Psoas muscle (tissue), 8 donors: ENCODE results near the gene NANS. TPM values are rescaled to one million over a fixed set of nuclear protein-coding genes. Genes with fewer than 3 reads are reported as not detected.

Experiments used
- ATAC-seq, 4 donors: fragments of 200-7000 bp; cut with Tn5 transposase; one replicate each; pipeline ENCODE4 v1.9.1; 2020; ENCODE audit warnings: moderate library complexity in 3 of 4, mild to moderate bottlenecking in 2 of 4
- DNase-seq, 2 donors: peaks; one replicate each; pipeline ENCODE4 v3.0.0-alpha.2; 2020
- H3K27ac ChIP-seq: fragments of 200-600 bp; one replicate; pipeline ENCODE4 v1.8.0; 2022
- H3K27me3 ChIP-seq, 3 donors: fragments of 200-600 bp in 1 of 3; one replicate each; pipeline versions ENCODE4 v1.6.1 to v1.8.0; 2013 to 2022; ENCODE audit warnings: low read length in 2 of 3, mild to moderate bottlenecking in 2 of 3, moderate library complexity in 1 of 3; ENCODE audit not compliant: insufficient read depth in 3 of 3
- H3K36me3 ChIP-seq, 2 donors: fragments of 200-600 bp in 1 of 2; one replicate each; pipeline versions ENCODE4 v1.6.1 to v1.8.0; 2013 to 2022; ENCODE audit warnings: low read depth in 1 of 2, mild to moderate bottlenecking in 1 of 2, moderate library complexity in 1 of 2; ENCODE audit not compliant: insufficient read depth in 1 of 2
- H3K4me1 ChIP-seq: fragments of 200-600 bp; one replicate; pipeline ENCODE4 v1.8.0; 2022
- H3K4me3 ChIP-seq: fragments of 200-600 bp; one replicate; pipeline ENCODE4 v1.8.0; 2022; ENCODE audit warnings: mild to moderate bottlenecking
- H3K9me3 ChIP-seq: fragments of 200-600 bp; one replicate; pipeline ENCODE4 v1.8.0; 2022
- CTCF ChIP-seq: fragments of 200-600 bp; IDR thresholded peaks from one replicate; pipeline ENCODE4 v1.8.0; 2022; ENCODE audit warnings: antibody characterized with exemption
- WGBS, 3 donors: extraction: QIAGEN DNeasy Blood & Tissue Kit; methylation state at CpG; one replicate each; pipeline versions ENCODE4 v1.1.6 to v1.1.7; 2013; 5-methylcytosine and 5-hydroxymethylcytosine counted together
- intact Hi-C, 2 donors: fragments of 100-400 bp; cut with DNase I; formaldehyde crosslinking; loops; one replicate each; pipeline versions ENCODE4 v1.11.0 to v1.14.2; 2022
- polyA plus RNA-seq, 3 donors: library from polyadenylated mRNA; stranded (reverse); fragments of 200-250 nt; gene quantifications; one replicate each; pipeline ENCODE4 v1.2.3, GENCODE V29; 2013
- total RNA-seq, 4 donors: library from RNA; stranded (reverse); fragmentation: NEBNext Ultra II Directional in 2 of 4; extraction: Animal tissue kit (Norgen Biotek cat#: 25700) in 2 of 4; gene quantifications; one replicate each; pipeline versions ENCODE4 v1.2.1 to v1.2.4, GENCODE V29; 2021 to 2023
- donor health status: healthy with polysubstance abuse.
- donor health status: DM: no; HTN: no; CAD: no; lungs with moderate emphysema.
- donor health status: Bipolar disorder and iron deficiency.
- donor health status: healthy.
- donor health status: DM: yes; HTN: yes; CAD: no.
- donor health status: DM: no; HTN: no; CAD: no.
- donor health status: DM: no; HTN: no; CAD: no.
- donor health status: DM: yes; HTN: yes; CAD: no.

NANS gene
- total and polyA plus RNA-seq, 7 donors = 21.1 to 168 (median 33.2) TPM

DNA sequence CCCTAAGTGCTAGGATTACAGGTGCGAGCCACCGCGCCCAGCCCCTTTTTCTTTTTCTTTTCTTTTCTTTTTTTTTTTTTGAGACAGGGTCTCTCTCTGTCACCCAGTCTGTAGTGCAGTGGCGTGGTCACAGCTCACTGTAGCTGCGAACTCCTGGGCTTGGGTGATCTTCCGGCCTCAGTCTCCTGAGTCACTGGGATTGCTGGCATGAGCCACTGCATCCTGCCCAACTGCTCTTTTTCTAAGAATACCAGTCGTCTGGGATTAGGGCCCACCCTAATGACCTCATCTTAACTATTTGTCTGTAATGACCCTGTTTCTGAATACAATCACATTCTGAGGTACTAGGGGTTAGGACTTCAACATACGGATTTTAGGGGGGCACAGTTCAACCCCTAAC, 34.1 kb upstream of the NANS start:
- H3K27ac ChIP-seq = no peak overlapping the region
- intact Hi-C loops = no loop called here
- no peaks in the 10 kb centered on the region for H3K9me3 ChIP-seq
- no peak overlapping the region for H3K4me3 ChIP-seq
- peaks cover 34% of the 10 kb centered on the region for H3K4me1 ChIP-seq
- DNase-seq = no peak
- peaks cover 0 to 20% of the 10 kb centered on the region in 2 donors for H3K36me3 ChIP-seq
- no peak for TF ChIP-seq CTCF
- no peak for ATAC-seq
- WGBS, 3 donors = 84 to 87% (median 86%) methylated on average over 8 of the region's 8 CpGs
- no peaks in the 10 kb centered on the region for H3K27me3 ChIP-seq

DNA sequence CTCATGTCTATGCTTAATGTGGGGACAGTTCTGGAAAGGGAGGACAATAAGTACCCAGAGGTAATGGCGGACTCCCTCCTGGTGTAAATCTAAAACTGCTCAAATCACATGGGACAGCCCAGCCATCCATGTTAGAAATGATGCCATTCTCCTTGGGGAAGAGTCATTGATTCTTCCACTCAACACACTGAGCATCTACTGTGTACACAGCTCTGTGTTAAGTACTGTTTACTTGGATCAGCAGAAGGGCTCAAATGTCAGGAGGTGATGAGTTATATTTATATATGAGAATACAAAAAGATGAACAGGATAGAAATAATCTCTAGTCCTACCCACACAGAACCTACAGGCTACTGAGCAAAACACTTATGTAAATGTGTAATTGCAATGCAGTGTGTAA, 31.8 kb upstream of the NANS start:
- intact Hi-C loops = no loop called here
- Histone ChIP-seq H3K36me3 (peaks cover 0 to under 1% of the 10 kb centered on the region in 2 donors), H3K27ac (no peak overlapping the region), H3K4me3 (no peak overlapping the region), H3K9me3 (no peaks in the 10 kb centered on the region), H3K27me3 (no peaks in the 10 kb centered on the region), H3K4me1 (peaks cover 12% of the 10 kb centered on the region)
- no peak for DNase-seq
- no peak for TF ChIP-seq CTCF
- no peak for ATAC-seq
- WGBS, 3 donors = 94 to 95% (median 94%) methylated on average over 1 of the region's 1 CpG

DNA sequence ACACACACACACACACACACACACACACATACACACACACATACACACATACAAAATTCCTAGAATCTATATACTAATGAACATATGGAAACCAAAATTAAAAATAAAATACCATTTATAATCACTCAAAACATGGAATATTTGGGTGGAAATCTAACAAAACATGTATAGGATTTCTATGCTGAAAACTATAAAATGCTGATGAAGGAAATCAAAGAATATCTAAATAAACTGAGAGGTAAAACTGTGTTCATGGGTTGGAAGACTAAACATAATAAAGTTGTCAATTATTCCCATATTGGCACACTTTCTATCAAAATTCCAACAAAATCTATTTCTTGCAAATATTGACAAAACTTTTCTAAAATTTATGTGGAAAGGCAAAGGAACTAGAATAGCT, 25.4 kb upstream of the NANS start:
- peaks cover 12% of the 10 kb centered on the region for H3K4me1 ChIP-seq
- H3K36me3 ChIP-seq = no peaks in the 10 kb centered on the region
- H3K27me3 ChIP-seq = no peaks in the 10 kb centered on the region
- no peak for TF ChIP-seq CTCF
- DNase-seq (no peak), ATAC-seq (no peak)
- H3K27ac ChIP-seq = no peak overlapping the region
- intact Hi-C loops = loop anchor here in 1 of 2 donors (5.0 kb wide), 2 partner anchors 44 to 109 kb away; partner anchors contain the start of gene TRMO
- H3K9me3 ChIP-seq = no peaks in the 10 kb centered on the region
- no peak overlapping the region for H3K4me3 ChIP-seq

DNA sequence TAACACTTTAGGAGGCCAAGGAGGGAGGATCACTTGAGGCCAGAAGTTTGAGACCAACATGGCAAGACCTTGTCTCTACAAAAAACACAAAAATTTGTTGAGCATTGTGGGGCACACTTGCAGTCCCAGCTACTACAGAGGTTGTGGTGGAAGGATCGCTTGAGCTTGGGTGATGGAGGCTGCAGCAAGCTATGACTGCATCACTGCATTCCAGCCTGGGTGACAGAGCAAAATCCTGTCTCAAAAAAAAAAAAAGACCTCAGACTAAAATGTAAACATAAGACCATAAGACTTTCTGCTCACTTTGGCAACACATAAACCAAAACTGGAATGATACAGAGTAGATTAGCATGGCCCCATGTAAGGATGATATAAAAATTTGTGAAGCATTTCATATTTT, 24.6 kb upstream of the NANS start:
- no peak for ATAC-seq
- Histone ChIP-seq H3K27me3 (no peaks in the 10 kb centered on the region), H3K4me1 (peaks cover 20% of the 10 kb centered on the region), H3K27ac (no peak overlapping the region), H3K36me3 (no peaks in the 10 kb centered on the region), H3K9me3 (no peaks in the 10 kb centered on the region), H3K4me3 (no peak overlapping the region)
- no peak for DNase-seq
- 88 to 94% (median 93%) methylated on average over 1 of the region's 1 CpG for WGBS, 3 donors
- intact Hi-C loops = loop anchor here in 1 of 2 donors (5.0 kb wide), 2 partner anchors 45 to 110 kb away; partner anchors contain the start of gene TRMO
- TF ChIP-seq CTCF = no peak
